ENCODE results near the gene RHOF. TPM values are rescaled to one million over a fixed set of nuclear protein-coding genes. Genes with fewer than 3 reads are reported as not detected.

The RHOF gene
- total RNA-seq, 8 experiments from 2014 or later = 2.8 to 13.7 (median 6.8) TPM

Other genes with a start within 250 kb of the RHOF start
- gene KDM2B, start 212.7 kb downstream of the RHOF start, total RNA-seq = 10 to 100 TPM; 20.6 to 42.8 (median 30.7) TPM
- 10 to 100 TPM in 3 of 8 experiments, 1 to 10 TPM in 5; 2.3 to 17.7 (median 4.6) TPM for gene ORAI1, start 167.2 kb downstream of the RHOF start, total RNA-seq
- gene MORN3, start 124.0 kb downstream of the RHOF start, total RNA-seq = 1 to 10 TPM in 1 of 8 experiments, under 1 TPM in 7; 0.25 to 1.9 (median 0.70) TPM
- 10 to 100 TPM in 3 of 8 experiments, 1 to 10 TPM in 5; 4.9 to 13.4 (median 7.7) TPM for gene TMEM120B, start 80.9 kb downstream of the RHOF start, total RNA-seq
- gene SETD1B, start 10.3 kb upstream of the RHOF start, total RNA-seq = 10 to 100 TPM in 2 of 8 experiments, 1 to 10 TPM in 6; 3.1 to 16.2 (median 5.0) TPM
- gene HPD, start 65.2 kb upstream of the RHOF start, total RNA-seq = under 1 TPM in 3 of 8 experiments, not detected in 5; 0.19 to 0.46 (median 0.21) TPM
- 100 to 1,000 TPM in 1 of 8 experiments, 10 to 100 TPM in 7; 25.3 to 135 (median 54.6) TPM for gene PSMD9, start 95.1 kb upstream of the RHOF start, total RNA-seq
- gene CFAP251, start 124.9 kb upstream of the RHOF start, total RNA-seq = 1 to 10 TPM; 1.7 to 5.3 (median 2.7) TPM
- 10 to 100 TPM in 5 of 8 experiments, 1 to 10 TPM in 3; 1.2 to 68.2 (median 28.2) TPM for gene BCL7A, start 228.2 kb upstream of the RHOF start, total RNA-seq

Measured in motor neuron (in vitro differentiated cells).